ENCODE measurements around the gene SET. TPM values are rescaled to one million over a fixed set of nuclear protein-coding genes. Genes with fewer than 3 reads are reported as not detected.
"Not testable (repeated sequence)": the region's sequence is repeated elsewhere in the genome, so short reads cannot be mapped to it uniquely, and the experiment has no call there.

The SET gene
- polyA plus RNA-seq, 1 donor: 339 TPM

DNA sequence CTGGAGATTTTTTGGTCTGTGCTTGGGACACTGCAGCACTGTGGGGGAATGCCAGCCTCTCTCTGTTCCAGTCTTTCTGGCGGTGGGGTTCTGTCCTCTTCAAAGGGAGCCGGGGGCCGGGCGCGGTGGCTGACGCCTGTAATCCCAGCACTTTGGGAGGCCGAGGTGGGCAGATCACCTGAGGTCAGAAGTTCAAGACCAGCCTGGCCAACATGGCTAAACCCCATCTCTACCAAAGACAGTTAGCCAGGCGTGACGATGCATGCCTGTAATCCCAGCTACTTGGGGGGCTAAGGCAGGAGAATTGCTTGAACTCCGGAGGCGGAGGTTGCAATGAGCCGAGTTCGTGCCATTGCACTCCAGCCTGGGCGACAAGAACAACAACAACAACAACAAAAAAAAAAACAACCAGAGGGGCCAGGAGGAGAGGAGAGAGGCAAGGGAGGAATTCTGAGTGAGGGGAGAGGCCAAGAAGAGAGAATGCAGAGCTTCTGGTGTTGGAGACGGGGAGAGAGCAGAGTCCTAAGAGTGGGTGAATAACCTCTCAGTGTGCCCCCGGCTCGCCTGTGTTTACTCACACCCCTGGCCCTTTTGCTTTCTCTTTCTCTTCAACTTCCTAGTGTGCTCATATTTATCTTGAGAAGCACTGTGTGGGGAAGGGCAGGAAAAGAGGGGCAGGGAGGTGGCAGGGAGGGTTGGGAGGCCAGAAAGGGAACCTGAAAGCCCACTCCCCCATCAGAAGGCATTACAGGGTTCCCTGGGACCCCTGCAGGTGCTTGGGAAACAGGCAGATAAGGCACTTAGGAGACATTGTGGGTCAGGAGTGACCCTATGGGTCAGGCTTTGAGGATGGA is 3.2 kb upstream of the SET start:
- peak; percentile 85 to 92 for DNase-seq
- Histone ChIP-seq H3K4me1 (ENCODE audit: control insufficient read depth, insufficient read depth, low read length) (peaks cover 41% of the 10 kb centered on the region), H3K9me3 (ENCODE audit: control insufficient read depth, low read depth, low read length) (no peaks in the 10 kb centered on the region), H3K4me3 (ENCODE audit: low read length) (peak overlapping the region; percentile 17), H3K27ac (ENCODE audit: low read length) (peak overlapping the region; percentile 96), H3K27me3 (ENCODE audit: control insufficient read depth, insufficient read depth, low read length) (no peaks in the 10 kb centered on the region), H3K36me3 (ENCODE audit: control insufficient read depth, insufficient read depth, low read length) (no peaks in the 10 kb centered on the region)
- WGBS (ENCODE audit: insufficient coverage, low lambda C conversion rate): no CpG with 5 or more reads among the region's 17 CpGs

DNA sequence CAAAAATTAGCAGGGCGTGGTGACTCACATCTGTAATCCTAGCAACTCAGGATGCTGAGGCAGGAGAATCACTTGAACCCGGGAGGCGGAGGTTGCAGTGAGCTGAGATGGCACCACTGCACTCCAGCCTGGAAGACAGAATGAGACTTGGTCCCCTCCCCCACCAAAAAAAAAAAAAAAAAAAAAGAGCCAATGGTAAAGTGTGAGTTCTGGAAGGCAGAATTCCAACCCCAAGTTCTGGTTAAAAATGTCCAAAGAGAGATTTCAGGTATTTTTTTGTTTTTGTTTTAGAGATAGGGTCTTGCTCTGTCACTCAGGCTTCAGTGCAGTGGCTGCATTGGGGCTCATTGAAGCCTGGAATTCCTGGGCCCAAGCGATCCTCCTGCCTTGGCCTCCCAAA is 1.6 kb upstream of the SET start:
- H3K4me1 ChIP-seq (ENCODE audit: control insufficient read depth, insufficient read depth, low read length): peaks cover 41% of the 10 kb centered on the region
- no peaks in the 10 kb centered on the region for H3K9me3 ChIP-seq (ENCODE audit: control insufficient read depth, low read depth, low read length)
- DNase-seq: no peak
- no peak overlapping the region for H3K4me3 ChIP-seq (ENCODE audit: low read length)
- H3K27me3 ChIP-seq (ENCODE audit: control insufficient read depth, insufficient read depth, low read length): no peaks in the 10 kb centered on the region
- peaks cover 12% of the 10 kb centered on the region for H3K36me3 ChIP-seq (ENCODE audit: control insufficient read depth, insufficient read depth, low read length)
- H3K27ac ChIP-seq (ENCODE audit: low read length): no peak overlapping the region
- WGBS (ENCODE audit: insufficient coverage, low lambda C conversion rate): no CpG with 5 or more reads among the region's 4 CpGs

DNA sequence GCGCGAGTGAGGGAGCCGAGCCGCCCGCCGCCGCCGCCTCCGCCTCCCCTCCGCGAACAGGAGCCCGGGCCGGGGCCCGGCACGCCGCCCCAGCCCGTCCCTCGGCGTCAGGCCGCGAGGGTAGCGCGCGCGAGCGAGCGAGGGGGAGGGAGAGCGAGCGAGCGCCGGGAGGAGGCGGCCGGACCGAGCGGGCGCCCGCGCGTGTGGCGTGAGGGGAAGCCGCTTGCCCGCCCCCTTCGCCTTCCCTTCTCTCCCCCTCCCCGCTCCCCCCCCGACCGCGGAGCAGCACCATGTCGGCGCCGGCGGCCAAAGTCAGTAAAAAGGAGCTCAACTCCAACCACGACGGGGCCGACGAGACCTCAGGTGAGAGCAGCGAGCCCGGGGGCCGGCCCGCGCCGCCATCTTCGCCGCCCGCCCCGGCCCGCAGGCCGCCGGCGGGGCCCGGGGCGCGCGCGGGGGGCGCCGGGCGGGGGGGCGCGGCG is 312 bp downstream of the SET start:
- Histone ChIP-seq H3K27ac (ENCODE audit: low read length) (peak overlapping the region; percentile 68), H3K9me3 (ENCODE audit: control insufficient read depth, low read depth, low read length) (no peaks in the 10 kb centered on the region), H3K4me3 (ENCODE audit: low read length) (peak overlapping the region; percentile 56), H3K36me3 (ENCODE audit: control insufficient read depth, insufficient read depth, low read length) (peaks cover 31% of the 10 kb centered on the region), H3K27me3 (ENCODE audit: control insufficient read depth, insufficient read depth, low read length) (no peaks in the 10 kb centered on the region), H3K4me1 (ENCODE audit: control insufficient read depth, insufficient read depth, low read length) (peaks cover 34% of the 10 kb centered on the region)
- DNase-seq: no peak
- WGBS (ENCODE audit: insufficient coverage, low lambda C conversion rate): no CpG with 5 or more reads among the region's 80 CpGs

GRCh38 chr9:128689820-128690683 is 1.0 kb downstream of the SET start:
- Histone ChIP-seq H3K9me3 (ENCODE audit: control insufficient read depth, low read depth, low read length) (no peaks in the 10 kb centered on the region), H3K4me1 (ENCODE audit: control insufficient read depth, insufficient read depth, low read length) (peaks cover 27% of the 10 kb centered on the region), H3K4me3 (ENCODE audit: low read length) (peak overlapping the region; percentile 74), H3K36me3 (ENCODE audit: control insufficient read depth, insufficient read depth, low read length) (peaks cover 34% of the 10 kb centered on the region), H3K27me3 (ENCODE audit: control insufficient read depth, insufficient read depth, low read length) (no peaks in the 10 kb centered on the region), H3K27ac (ENCODE audit: low read length) (peak overlapping the region; percentile 64)
- peak; percentile 23 to 56 for DNase-seq
- no CpG with 5 or more reads among the region's 83 CpGs for WGBS (ENCODE audit: insufficient coverage, low lambda C conversion rate)

GRCh38 chr9:128690684-128691034 is 1.6 kb downstream of the SET start:
- Histone ChIP-seq H3K4me1 (ENCODE audit: control insufficient read depth, insufficient read depth, low read length) (peaks cover 21% of the 10 kb centered on the region), H3K27me3 (ENCODE audit: control insufficient read depth, insufficient read depth, low read length) (no peaks in the 10 kb centered on the region), H3K27ac (ENCODE audit: low read length) (peak overlapping the region; percentile 64), H3K36me3 (ENCODE audit: control insufficient read depth, insufficient read depth, low read length) (peaks cover 37% of the 10 kb centered on the region), H3K9me3 (ENCODE audit: control insufficient read depth, low read depth, low read length) (no peaks in the 10 kb centered on the region), H3K4me3 (ENCODE audit: low read length) (peak overlapping the region; percentile 74)
- DNase-seq: no peak
- WGBS (ENCODE audit: insufficient coverage, low lambda C conversion rate): no CpG with 5 or more reads among the region's 5 CpGs

GRCh38 chr9:128693738-128694137 is 4.7 kb downstream of the SET start:
- H3K27ac ChIP-seq (ENCODE audit: low read length); DNase-seq; H3K4me1 ChIP-seq (ENCODE audit: control insufficient read depth, insufficient read depth, low read length); H3K9me3 ChIP-seq (ENCODE audit: control insufficient read depth, low read depth, low read length); H3K4me3 ChIP-seq (ENCODE audit: low read length); H3K27me3 ChIP-seq (ENCODE audit: control insufficient read depth, insufficient read depth, low read length): not testable (repeated sequence)
- 100% methylated on average over 1 of the region's 3 CpGs for WGBS (ENCODE audit: insufficient coverage, low lambda C conversion rate)
- H3K36me3 ChIP-seq (ENCODE audit: control insufficient read depth, insufficient read depth, low read length): peaks cover 47% of the 10 kb centered on the region

- Histone ChIP-seq H3K4me3 (ENCODE audit: low read length) (no peak overlapping the region), H3K9me3 (ENCODE audit: control insufficient read depth, low read depth, low read length) (no peaks in the 10 kb centered on the region), H3K36me3 (ENCODE audit: control insufficient read depth, insufficient read depth, low read length) (peaks cover 47% of the 10 kb centered on the region), H3K27me3 (ENCODE audit: control insufficient read depth, insufficient read depth, low read length) (no peaks in the 10 kb centered on the region), H3K4me1 (ENCODE audit: control insufficient read depth, insufficient read depth, low read length) (no peaks in the 10 kb centered on the region), H3K27ac (ENCODE audit: low read length) (no peak overlapping the region)
- DNase-seq: no peak
- WGBS (ENCODE audit: insufficient coverage, low lambda C conversion rate): 100% methylated on average over 3 of the region's 6 CpGs
Observed at GRCh38 chr9:128694344-128694743, 5.3 kb downstream of the SET start.

- Histone ChIP-seq H3K4me1 (ENCODE audit: control insufficient read depth, insufficient read depth, low read length) (no peaks in the 10 kb centered on the region), H3K27ac (ENCODE audit: low read length) (no peak overlapping the region), H3K9me3 (ENCODE audit: control insufficient read depth, low read depth, low read length) (no peaks in the 10 kb centered on the region), H3K4me3 (ENCODE audit: low read length) (no peak overlapping the region), H3K36me3 (ENCODE audit: control insufficient read depth, insufficient read depth, low read length) (peaks cover 38% of the 10 kb centered on the region), H3K27me3 (ENCODE audit: control insufficient read depth, insufficient read depth, low read length) (no peaks in the 10 kb centered on the region)
- DNase-seq: no peak
- WGBS (ENCODE audit: insufficient coverage, low lambda C conversion rate): no CpG with 5 or more reads among the region's 8 CpGs
Observed at GRCh38 chr9:128696923-128697707, 8.1 kb downstream of the SET start.

GRCh38 chr9:128699096-128699795 is 10.2 kb downstream of the SET start:
- not testable (repeated sequence) for H3K27me3 ChIP-seq (ENCODE audit: control insufficient read depth, insufficient read depth, low read length); H3K27ac ChIP-seq (ENCODE audit: low read length); H3K4me3 ChIP-seq (ENCODE audit: low read length); H3K4me1 ChIP-seq (ENCODE audit: control insufficient read depth, insufficient read depth, low read length); H3K9me3 ChIP-seq (ENCODE audit: control insufficient read depth, low read depth, low read length); DNase-seq
- peaks cover 17% of the 10 kb centered on the region for H3K36me3 ChIP-seq (ENCODE audit: control insufficient read depth, insufficient read depth, low read length)
- no CpG with 5 or more reads among the region's 30 CpGs for WGBS (ENCODE audit: insufficient coverage, low lambda C conversion rate)

All from large intestine (tissue), 3 donors.